NT2/D1 (cell line): ENCODE results near the gene PRPSAP2.
A peak's percentile ranks its signal among the peaks of the same experiment; 100 is the strongest.
"Not testable (repeated sequence)": the region's sequence is repeated elsewhere in the genome, so short reads cannot be mapped to it uniquely, and the experiment has no call there.

Experiments used
- DNase-seq: peaks from one replicate; pipeline ENCODE4 v3.0.0-alpha.2; 2011; ENCODE audit warnings: low read depth, low spot score
- H3K27me3 ChIP-seq: 2 replicates; pipeline ENCODE4 v1.6.0; 2011; ENCODE audit warnings: mild to moderate bottlenecking; ENCODE audit not compliant: insufficient read length, insufficient read depth
- H3K36me3 ChIP-seq: 2 replicates; pipeline ENCODE4 v1.6.1; 2011; ENCODE audit warnings: mild to moderate bottlenecking, low read length, mixed read lengths; ENCODE audit not compliant: insufficient read depth, insufficient read length
- H3K4me1 ChIP-seq: 2 replicates; pipeline ENCODE4 v1.5.1; 2011; ENCODE audit not compliant: insufficient read depth, insufficient read length
- H3K4me3 ChIP-seq: 2 replicates; pipeline ENCODE4 v1.5.1; 2011; ENCODE audit warnings: low read depth; ENCODE audit not compliant: insufficient read length
- H3K9ac ChIP-seq: 2 replicates; pipeline ENCODE4 v1.6.0; 2011; ENCODE audit warnings: low read depth; ENCODE audit not compliant: insufficient read length
- H3K9me3 ChIP-seq: 2 replicates; pipeline ENCODE4 v1.5.1; 2011; ENCODE audit warnings: mild to moderate bottlenecking, low read length; ENCODE audit not compliant: insufficient read depth
- SUZ12 ChIP-seq: IDR thresholded peaks from 2 replicates; pipeline ENCODE4 v1.6.1; 2011; ENCODE audit not compliant: insufficient read length, insufficient read depth; ENCODE audit errors: extremely low read depth
- YY1 ChIP-seq: IDR thresholded peaks from 2 replicates; pipeline ENCODE4 v1.6.1; 2011; ENCODE audit not compliant: insufficient read length, insufficient read depth
- ZNF274 ChIP-seq: IDR thresholded peaks from 2 replicates; pipeline ENCODE4 v1.6.1; 2011; ENCODE audit warnings: mild to moderate bottlenecking, low read depth, low read length

The PRPSAP2 gene

GRCh38 chr17:18857864-18858566 lies at the start of gene PRPSAP2:
Gene PRPSAP2 (plus strand): TSS chr17:18858131. CDS start chr17:18865834, 7,703 bp downstream.
- Histone ChIP-seq H3K9me3 (no peaks in the 10 kb centered on the region), H3K4me1 (peaks cover 2% of the 10 kb centered on the region), H3K36me3 (peaks cover 3% of the 10 kb centered on the region), H3K9ac (peak within 1 kb of the TSS; percentile 85), H3K27me3 (no peaks in the 10 kb centered on the region), H3K4me3 (peak within 1 kb of the TSS; percentile 65)
- peak; percentile 64 for DNase-seq
- TF ChIP-seq YY1 (no peak), ZNF274 (no peak), SUZ12 (no peak)

GRCh38 chr17:18815924-18816323 lies 42.0 kb upstream of the PRPSAP2 start:
- H3K4me1 ChIP-seq, H3K9ac ChIP-seq, H3K9me3 ChIP-seq, H3K4me3 ChIP-seq, H3K36me3 ChIP-seq, H3K27me3 ChIP-seq, DNase-seq: not testable (repeated sequence)

GRCh38 chr17:18816489-18817371 lies 41.2 kb upstream of the PRPSAP2 start:
- DNase-seq, result peak; percentile 27

GRCh38 chr17:18821430-18821829 lies 36.5 kb upstream of the PRPSAP2 start:
- not testable (repeated sequence) for DNase-seq, H3K27me3 ChIP-seq, H3K4me1 ChIP-seq, H3K9me3 ChIP-seq, H3K9ac ChIP-seq, H3K4me3 ChIP-seq, H3K36me3 ChIP-seq

More at GRCh38 chr17:18816489-18817371, 41.2 kb upstream of the PRPSAP2 start:
- H3K4me1 ChIP-seq, H3K36me3 ChIP-seq, H3K27me3 ChIP-seq, H3K4me3 ChIP-seq, H3K9ac ChIP-seq, H3K9me3 ChIP-seq: not testable (repeated sequence)

- not testable (repeated sequence) for H3K27me3 ChIP-seq, H3K9ac ChIP-seq
These were observed 30.3 kb upstream of the PRPSAP2 start for GRCh38 chr17:18827613-18828012.

GRCh38 chr17:18848501-18848900 lies 9.4 kb upstream of the PRPSAP2 start:
- Histone ChIP-seq H3K36me3 (peaks cover 4% of the 10 kb centered on the region), H3K4me1 (no peaks in the 10 kb centered on the region), H3K9me3 (no peaks in the 10 kb centered on the region), H3K4me3 (no peak overlapping the region), H3K9ac (no peak overlapping the region), H3K27me3 (no peaks in the 10 kb centered on the region)
- TF ChIP-seq YY1 (no peak), ZNF274 (no peak), SUZ12 (no peak)
- no peak for DNase-seq

More at GRCh38 chr17:18827613-18828012, 30.3 kb upstream of the PRPSAP2 start:
- not testable (repeated sequence) for H3K4me3 ChIP-seq, H3K9me3 ChIP-seq, H3K36me3 ChIP-seq, H3K4me1 ChIP-seq, DNase-seq

- no peak overlapping the region for H3K9ac ChIP-seq
- no peaks in the 10 kb centered on the region for H3K4me1 ChIP-seq
- H3K27me3 ChIP-seq, result no peaks in the 10 kb centered on the region
- H3K36me3 ChIP-seq, result peaks cover 4% of the 10 kb centered on the region
- H3K9me3 ChIP-seq, result no peaks in the 10 kb centered on the region
- TF ChIP-seq YY1 (no peak), ZNF274 (no peak), SUZ12 (no peak)
- no peak overlapping the region for H3K4me3 ChIP-seq
- no peak for DNase-seq
These were observed 7.3 kb upstream of the PRPSAP2 start for GRCh38 chr17:18850679-18851078.

GRCh38 chr17:18851201-18851600 lies 6.7 kb upstream of the PRPSAP2 start:
- TF ChIP-seq SUZ12, result no peak
- no peak for TF ChIP-seq YY1
- no peak for TF ChIP-seq ZNF274
- H3K9ac ChIP-seq, result no peak overlapping the region
- H3K9me3 ChIP-seq, result no peaks in the 10 kb centered on the region
- H3K27me3 ChIP-seq, result no peaks in the 10 kb centered on the region
- no peak overlapping the region for H3K4me3 ChIP-seq
- H3K4me1 ChIP-seq, result no peaks in the 10 kb centered on the region
- peaks cover 4% of the 10 kb centered on the region for H3K36me3 ChIP-seq
- no peak for DNase-seq
